ENCODE measurements around the gene ATP5F1D. TPM values are rescaled to one million over a fixed set of nuclear protein-coding genes. Genes with fewer than 3 reads are reported as not detected.
"Not testable (repeated sequence)": the region's sequence is repeated elsewhere in the genome, so short reads cannot be mapped to it uniquely, and the experiment has no call there.

Gene ATP5F1D
- total RNA-seq, 1 experiment from 2014 or later = 102 TPM

GRCh38 chr19:1206864-1207450, 34.6 kb upstream of the ATP5F1D start:
- TSS peak; percentile 76 for BruUV-seq (replicated peaks)
- peak; percentile 2 for ATAC-seq
- H3K79me2 ChIP-seq (ENCODE audit: low read length) = peaks cover 58% of the 10 kb centered on the region
- intact Hi-C loops (cut with micrococcal nuclease) = no loop called here
- H3K9ac ChIP-seq (ENCODE audit: low read length) = peak overlapping the region; percentile 66
- H3K27me3 ChIP-seq (ENCODE audit: low read length) = no peaks in the 10 kb centered on the region
- peak overlapping the region; percentile 84 for H3K4me3 ChIP-seq (ENCODE audit: low read length)
- peaks cover 12% of the 10 kb centered on the region; the same call in 1 of the 2 replicates for H4K20me1 ChIP-seq (ENCODE audit: low read length)
- peak overlapping the region; percentile 81 for H3K4me2 ChIP-seq (ENCODE audit: low read length)
- peaks cover 9% of the 10 kb centered on the region; the same call in 1 of the 2 replicates for H3K4me1 ChIP-seq (ENCODE audit: insufficient read depth, low read length)
- DNase-seq = peak; percentile 5
- H3F3A ChIP-seq (ENCODE audit: low read length, unreplicated experiment) = no peaks in the 10 kb centered on the region
- POLR2A ChIA-PET (ENCODE audit: unreplicated experiment) = no interaction called here
- H3K9me3 ChIP-seq (ENCODE audit: low read length) = no peaks in the 10 kb centered on the region
- H3K9me2 ChIP-seq (replicated peaks; ENCODE audit: low read length) = no peaks in the 10 kb centered on the region
- no peak overlapping the region for H2AFZ ChIP-seq (ENCODE audit: low read length)
- peak overlapping the region; percentile 28 for H3K27ac ChIP-seq (ENCODE audit: low read length)
- CTCF ChIA-PET = no interaction called here
- TF ChIP-seq EZH2 (IDR thresholded peaks at IDR 0.05; ENCODE audit: low read length, unreplicated experiment) (no peak), EZH2phosphoT487 (IDR thresholded peaks at IDR 0.05; ENCODE audit: borderline replicate concordance, low read length) (no peak), CTCF (conservative IDR thresholded peaks at IDR 0.05; ENCODE audit: low read depth, low read length) (no peak)
- no peaks in the 10 kb centered on the region for H3K36me3 ChIP-seq (ENCODE audit: low read depth, low read length)

GRCh38 chr19:1208830-1209229, 32.7 kb upstream of the ATP5F1D start:
- H3K27me3 ChIP-seq (ENCODE audit: low read length); H3K27ac ChIP-seq (ENCODE audit: low read length); BruUV-seq (replicated peaks); H3K4me1 ChIP-seq (ENCODE audit: insufficient read depth, low read length); CTCF ChIA-PET; H3K9me3 ChIP-seq (ENCODE audit: low read length); POLR2A ChIA-PET (ENCODE audit: unreplicated experiment); H3F3A ChIP-seq (ENCODE audit: low read length, unreplicated experiment); intact Hi-C loops (cut with micrococcal nuclease); H3K9ac ChIP-seq (ENCODE audit: low read length); H2AFZ ChIP-seq (ENCODE audit: low read length); H3K9me2 ChIP-seq (replicated peaks; ENCODE audit: low read length); H3K36me3 ChIP-seq (ENCODE audit: low read depth, low read length): not testable (repeated sequence)
- peak overlapping the region; percentile 33; the same call in 1 of the 2 replicates for H3K4me3 ChIP-seq (ENCODE audit: low read length)
- peak; percentile 42 for ATAC-seq
- H4K20me1 ChIP-seq (ENCODE audit: low read length) = peaks cover 12% of the 10 kb centered on the region; the same call in 1 of the 2 replicates
- peak; percentile 56 for DNase-seq
- peak overlapping the region; percentile 81 for H3K4me2 ChIP-seq (ENCODE audit: low read length)
- peaks cover 76% of the 10 kb centered on the region for H3K79me2 ChIP-seq (ENCODE audit: low read length)

GRCh38 chr19:1210227-1210538, 31.4 kb upstream of the ATP5F1D start:
- H3K9me3 ChIP-seq (ENCODE audit: low read length) = no peaks in the 10 kb centered on the region
- H3K36me3 ChIP-seq (ENCODE audit: low read depth, low read length) = no peaks in the 10 kb centered on the region
- H4K20me1 ChIP-seq (ENCODE audit: low read length) = peaks cover 12% of the 10 kb centered on the region; the same call in 1 of the 2 replicates
- H3K4me3 ChIP-seq (ENCODE audit: low read length) = no peak overlapping the region
- TF ChIP-seq EZH2 (IDR thresholded peaks at IDR 0.05; ENCODE audit: low read length, unreplicated experiment) (no peak), CTCF (conservative IDR thresholded peaks at IDR 0.05; ENCODE audit: low read depth, low read length) (no peak), EZH2phosphoT487 (IDR thresholded peaks at IDR 0.05; ENCODE audit: borderline replicate concordance, low read length) (no peak)
- H2AFZ ChIP-seq (ENCODE audit: low read length) = no peak overlapping the region
- BruUV-seq (replicated peaks) = no TSS peak
- ATAC-seq (no peak), DNase-seq (no peak)
- no peak overlapping the region for H3K27ac ChIP-seq (ENCODE audit: low read length)
- ChIA-PET CTCF (no interaction called here), POLR2A (ENCODE audit: unreplicated experiment) (no interaction called here)
- no peak overlapping the region for H3K4me2 ChIP-seq (ENCODE audit: low read length)
- intact Hi-C loops (cut with micrococcal nuclease) = no loop called here
- no peak overlapping the region for H3K9ac ChIP-seq (ENCODE audit: low read length)
- peaks cover 8% of the 10 kb centered on the region for H3K4me1 ChIP-seq (ENCODE audit: insufficient read depth, low read length)
- H3K9me2 ChIP-seq (replicated peaks; ENCODE audit: low read length) = no peaks in the 10 kb centered on the region
- no peaks in the 10 kb centered on the region for H3K27me3 ChIP-seq (ENCODE audit: low read length)
- H3F3A ChIP-seq (ENCODE audit: low read length, unreplicated experiment) = no peaks in the 10 kb centered on the region
- peaks cover 89% of the 10 kb centered on the region for H3K79me2 ChIP-seq (ENCODE audit: low read length)

All from PC-3 (cell line).